HEK293 (cell line): ENCODE data around the gene VWA3A.

Source experiments
- CTCF ChIA-PET: fragments of 350-600 bp; formaldehyde crosslinking; extraction: SDS; loops from one replicate; lab custom pipeline; 2021; ENCODE audit warnings: antibody characterized with exemption; lab: Yijun Ruan, JAX
- POLR2A ChIA-PET: fragments of 300-600 bp; formaldehyde crosslinking; extraction: SDS; loops from one replicate; lab custom pipeline; 2020; ENCODE audit warnings: antibody characterized with exemption, inconsistent platforms; lab: Yijun Ruan, JAX
- H3K27ac ChIP-seq: fragments of 200-500 bp; sonication (Bioruptor generic); 2 replicates; pipeline ENCODE4 v1.5.1; 2014; ENCODE audit warnings: low read depth, low read length, control low read depth, inconsistent platforms; ENCODE audit errors: extremely low read depth
- H3K36me3 ChIP-seq, 2 experiments: fragments of 200-500 bp in 1 of 2; sonication (Bioruptor generic) in 1 of 2; 1 replicate in 1 of 2; 2 replicates in 1 of 2; pipeline ENCODE4 v1.5.1; 2014 to 2017; ENCODE audit warnings: inconsistent platforms in 2 of 2, low read length in 2 of 2; ENCODE audit not compliant: control insufficient read depth in 2 of 2, insufficient read depth in 1 of 2
- H3K4me1 ChIP-seq: fragments of 200-500 bp; sonication (Bioruptor generic); 2 replicates; pipeline ENCODE4 v1.5.1; 2014; ENCODE audit warnings: mild to moderate bottlenecking, low read length, inconsistent platforms; ENCODE audit not compliant: control insufficient read depth, insufficient read depth
- H3K4me3 ChIP-seq: 2 replicates; pipeline ENCODE4 v1.5.1; 2011; ENCODE audit warnings: low read depth, mild to moderate bottlenecking, control low read depth, low read length, moderate library complexity
- H3K9me3 ChIP-seq: fragments of 200-500 bp; sonication (Bioruptor generic); 2 replicates; pipeline ENCODE4 v1.5.1; 2014; ENCODE audit warnings: low read depth, low read length, inconsistent platforms; ENCODE audit not compliant: control insufficient read depth, insufficient read depth
- GLIS1 ChIP-seq: fragments of 450-650 bp; formaldehyde crosslinking; IDR thresholded peaks from 2 replicates; pipeline ENCODE4 v1.5.1; 2016; ENCODE audit warnings: missing biosample characterization, missing genetic modification characterization
- KLF8 ChIP-seq: fragments of 450-650 bp; formaldehyde crosslinking; IDR thresholded peaks from 2 replicates; pipeline ENCODE4 v1.5.1; 2016; ENCODE audit warnings: missing biosample characterization, missing genetic modification characterization
- PRDM2 ChIP-seq: fragments of 450-650 bp; formaldehyde crosslinking; IDR thresholded peaks from 2 replicates; pipeline ENCODE4 v1.5.1; 2016; ENCODE audit warnings: missing biosample characterization, missing genetic modification characterization, borderline replicate concordance
- SCRT2 ChIP-seq: fragments of 450-650 bp; formaldehyde crosslinking; IDR thresholded peaks from 2 replicates; pipeline ENCODE4 v1.5.1; 2016; ENCODE audit warnings: missing biosample characterization, missing genetic modification characterization
- YY2 ChIP-seq: fragments of 450-650 bp; formaldehyde crosslinking; IDR thresholded peaks from 2 replicates; pipeline ENCODE4 v1.5.1; 2016; ENCODE audit warnings: missing biosample characterization, missing genetic modification characterization
- ZBTB11 ChIP-seq: fragments of 450-650 bp; formaldehyde crosslinking; conservative IDR thresholded peaks from 2 replicates; pipeline ENCODE4 v1.5.1; 2016; ENCODE audit warnings: low read depth, missing biosample characterization, missing genetic modification characterization
- ZBTB20 ChIP-seq: fragments of 450-650 bp; formaldehyde crosslinking; IDR thresholded peaks from 2 replicates; pipeline ENCODE4 v1.5.1; 2016; ENCODE audit warnings: missing biosample characterization, missing genetic modification characterization
- ZBTB21 ChIP-seq: fragments of 450-650 bp; formaldehyde crosslinking; IDR thresholded peaks from 2 replicates; pipeline ENCODE4 v1.5.1; 2017; ENCODE audit warnings: missing biosample characterization, missing genetic modification characterization
- ZFP69B ChIP-seq: fragments of 450-650 bp; formaldehyde crosslinking; IDR thresholded peaks from 2 replicates; pipeline ENCODE4 v1.5.1; 2016; ENCODE audit warnings: missing biosample characterization, missing genetic modification characterization
- ZNF138 ChIP-seq: fragments of 450-650 bp; formaldehyde crosslinking; IDR thresholded peaks from 2 replicates; pipeline ENCODE4 v1.5.1; 2016; ENCODE audit warnings: missing biosample characterization, missing genetic modification characterization, borderline replicate concordance
- ZNF155 ChIP-seq: fragments of 450-650 bp; formaldehyde crosslinking; IDR thresholded peaks from 2 replicates; pipeline ENCODE4 v1.5.1; 2016; ENCODE audit warnings: missing biosample characterization, missing genetic modification characterization
- ZNF184 ChIP-seq: fragments of 450-650 bp; IDR thresholded peaks from 2 replicates; pipeline ENCODE4 v1.5.1; 2018; ENCODE audit warnings: missing biosample characterization, mild to moderate bottlenecking, missing genetic modification characterization
- ZNF214 ChIP-seq: fragments of 450-650 bp; formaldehyde crosslinking; IDR thresholded peaks from 2 replicates; pipeline ENCODE4 v1.5.1; 2017; ENCODE audit warnings: missing biosample characterization, mild to moderate bottlenecking, missing genetic modification characterization, borderline replicate concordance
- ZNF23 ChIP-seq: fragments of 450-650 bp; formaldehyde crosslinking; IDR thresholded peaks from 2 replicates; pipeline ENCODE4 v1.5.1; 2016; ENCODE audit warnings: missing biosample characterization, missing genetic modification characterization, borderline replicate concordance
- ZNF311 ChIP-seq: fragments of 450-650 bp; formaldehyde crosslinking; IDR thresholded peaks from 2 replicates; pipeline ENCODE4 v1.5.1; 2017; ENCODE audit warnings: missing biosample characterization, missing genetic modification characterization, borderline replicate concordance
- ZNF366 ChIP-seq: fragments of 450-650 bp; formaldehyde crosslinking; conservative IDR thresholded peaks from 2 replicates; pipeline ENCODE4 v1.5.1; 2016; ENCODE audit warnings: missing biosample characterization, missing genetic modification characterization
- ZNF394 ChIP-seq: fragments of 450-650 bp; formaldehyde crosslinking; IDR thresholded peaks from 2 replicates; pipeline ENCODE4 v1.5.1; 2016; ENCODE audit warnings: missing biosample characterization, missing genetic modification characterization, mild to moderate bottlenecking, moderate library complexity, borderline replicate concordance
- ZNF426 ChIP-seq: fragments of 450-650 bp; formaldehyde crosslinking; IDR thresholded peaks from 2 replicates; pipeline ENCODE4 v1.5.1; 2017; ENCODE audit warnings: missing biosample characterization, missing genetic modification characterization, mild to moderate bottlenecking, inconsistent platforms, moderate library complexity
- ZNF513 ChIP-seq: fragments of 450-650 bp; IDR thresholded peaks from 2 replicates; pipeline ENCODE4 v1.5.1; 2018; ENCODE audit warnings: missing biosample characterization, missing genetic modification characterization
- ZNF530 ChIP-seq: fragments of 450-650 bp; formaldehyde crosslinking; IDR thresholded peaks from 2 replicates; pipeline ENCODE4 v1.5.1; 2016; ENCODE audit warnings: low read depth, missing biosample characterization, missing genetic modification characterization
- ZNF548 ChIP-seq: fragments of 450-650 bp; formaldehyde crosslinking; IDR thresholded peaks from 2 replicates; pipeline ENCODE4 v1.5.1; 2016; ENCODE audit warnings: missing biosample characterization, missing genetic modification characterization
- ZNF645 ChIP-seq: fragments of 450-650 bp; formaldehyde crosslinking; IDR thresholded peaks from 2 replicates; pipeline ENCODE4; 2016; ENCODE audit warnings: missing biosample characterization, missing genetic modification characterization
- ZNF692 ChIP-seq: fragments of 450-650 bp; formaldehyde crosslinking; IDR thresholded peaks from 2 replicates; pipeline ENCODE4 v1.5.1; 2016; ENCODE audit warnings: missing biosample characterization, missing genetic modification characterization
- ZNF792 ChIP-seq: fragments of 450-650 bp; formaldehyde crosslinking; IDR thresholded peaks from 2 replicates; pipeline ENCODE4 v1.5.1; 2016; ENCODE audit warnings: missing biosample characterization, missing genetic modification characterization

The VWA3A gene

GRCh38 chr16:22086440-22086839, 5.9 kb upstream of the VWA3A start:
- no peaks in the 10 kb centered on the region; a peak in 1 of 3 replicates for H3K36me3 ChIP-seq
- no peaks in the 10 kb centered on the region for H3K4me1 ChIP-seq
- H3K4me3 ChIP-seq = no peak overlapping the region
- no peaks in the 10 kb centered on the region for H3K9me3 ChIP-seq
- H3K27ac ChIP-seq = no peak overlapping the region
- POLR2A ChIA-PET = no interaction called here
- TF ChIP-seq ZNF311 = no peak
- no peak for TF ChIP-seq ZNF394
- TF ChIP-seq ZNF138 (tag by site-specific recombination) = no peak
- TF ChIP-seq ZBTB21 = no peak
- TF ChIP-seq ZNF426 (tag by site-specific recombination) = no peak
- TF ChIP-seq ZNF530 (tag by site-specific recombination) = no peak
- no peak for TF ChIP-seq ZNF184 (tag by site-specific recombination)
- TF ChIP-seq ZNF513 (tag by site-specific recombination) = no peak
- TF ChIP-seq ZFP69B (tag by site-specific recombination) = no peak
- TF ChIP-seq ZNF155 = no peak
- TF ChIP-seq SCRT2 (tag by site-specific recombination) = no peak
- TF ChIP-seq ZBTB11 (tag by site-specific recombination) = no peak
- no peak for TF ChIP-seq ZNF214 (tag by site-specific recombination)
- no peak for TF ChIP-seq ZNF792 (tag by site-specific recombination)
- TF ChIP-seq ZNF548 = no peak
- TF ChIP-seq ZBTB20 (tag by site-specific recombination) = no peak
- TF ChIP-seq ZNF692 (tag by site-specific recombination) = no peak
- no peak for TF ChIP-seq ZNF23 (tag by site-specific recombination)
- TF ChIP-seq KLF8 (tag by site-specific recombination) = no peak
- TF ChIP-seq GLIS1 (tag by site-specific recombination) = no peak
- CTCF ChIA-PET = interaction anchor here (1.0 kb wide), 1 partner anchor 9 kb away, joined by 3 read pairs; no protein-coding TSS in a partner anchor

GRCh38 chr16:22088642-22089041, 3.7 kb upstream of the VWA3A start:
- no peaks in the 10 kb centered on the region; a peak in 1 of 3 replicates for H3K36me3 ChIP-seq
- POLR2A ChIA-PET = interaction anchor here (0.6 kb wide), 1 partner anchor 98 kb away, joined by 4 read pairs; no protein-coding TSS in a partner anchor
- CTCF ChIA-PET = interaction anchor here (0.7 to 5.5 kb wide), 2 partner anchors 11 to 39 kb away, joined by 4 to 40 read pairs; no protein-coding TSS in a partner anchor
- no peak overlapping the region for H3K4me3 ChIP-seq
- H3K27ac ChIP-seq = no peak overlapping the region
- H3K4me1 ChIP-seq = peaks cover 2% of the 10 kb centered on the region; the same call in 1 of the 2 replicates
- no peaks in the 10 kb centered on the region for H3K9me3 ChIP-seq
- no peak for TF ChIP-seq ZNF645 (tag by site-specific recombination)
- TF ChIP-seq YY2 (tag by site-specific recombination) = no peak
- no peak for TF ChIP-seq ZNF366
- no peak for TF ChIP-seq PRDM2 (tag by site-specific recombination)
